HepG2 (cell line): Measurements from ENCODE around the gene LBX2. TPM values are rescaled to one million over a fixed set of nuclear protein-coding genes. Genes with fewer than 3 reads are reported as not detected.
A peak's percentile ranks its signal among the peaks of the same experiment; 100 is the strongest.

Experiments
- ATAC-seq: fragments of 200-7000 bp; cut with Tn5 transposase; 3 replicates; pipeline ENCODE4 v1.9.1; 2020; ENCODE audit warnings: mild to moderate bottlenecking, moderate library complexity
- BruUV-seq: library from RNA; stranded (reverse); fragments of 400-500 nt; replicated peaks from 2 replicates; lab custom pipeline; 2021; lab: Mats Ljungman, UMichigan
- CTCF ChIA-PET: fragments of 300-600 bp; formaldehyde crosslinking; extraction: SDS; loops from one replicate; lab custom pipeline; 2021; ENCODE audit warnings: low total read pairs, inconsistent platforms, low intra/inter-chr PET ratio; lab: Yijun Ruan, JAX
- POLR2A ChIA-PET: fragments of 350-600 bp; sonication (Branson Sonifier 250); formaldehyde crosslinking; loops from one replicate; lab custom pipeline; 2020; ENCODE audit warnings: antibody characterized with exemption, inconsistent platforms; lab: Yijun Ruan, JAX
- DNase-seq: peaks from one replicate; pipeline ENCODE4 v3.0.0-alpha.2; 2015; ENCODE audit warnings: low spot score
- FAIRE-seq: peaks from 3 replicates; lab custom pipeline; 2011; peaks lifted over from hg19 to GRCh38; lab: Jason Lieb, UNC
- H2AFZ ChIP-seq: one replicate; pipeline ENCODE4 v1.6.1; 2011; ENCODE audit warnings: low read length, inconsistent platforms
- H3K27ac ChIP-seq: fragments of 300-600 bp; 3 replicates; pipeline ENCODE4 v1.8.0; 2011; ENCODE audit warnings: mixed run types, mild to moderate bottlenecking, mixed read lengths, low read length, inconsistent platforms; ENCODE audit not compliant: insufficient read depth; ENCODE audit errors: extremely low read length
- H3K27me3 ChIP-seq, 2 experiments: fragments of 200-600 bp in 1 of 2; 2 replicates in 1 of 2; 3 replicates in 1 of 2; pipeline versions ENCODE4 v1.6.0 to v1.8.0; 2011; ENCODE audit warnings: low read length in 2 of 2, mild to moderate bottlenecking in 2 of 2, moderate library complexity in 2 of 2, inconsistent platforms in 1 of 2; ENCODE audit not compliant: insufficient read depth in 2 of 2, control insufficient read depth in 1 of 2
- H3K36me3 ChIP-seq, 2 experiments: fragments of 200-600 bp in 1 of 2; replicated peaks in 1 of 2; 2 replicates in 1 of 2; 3 replicates in 1 of 2; pipeline versions ENCODE4 v1.5.1 to v1.8.0; 2011; ENCODE audit warnings: low read length in 2 of 2, inconsistent platforms in 1 of 2; ENCODE audit not compliant: insufficient read depth in 2 of 2, control insufficient read depth in 1 of 2
- H3K4me1 ChIP-seq: 2 replicates; pipeline ENCODE4 v1.5.1; 2012; ENCODE audit warnings: low read length, inconsistent platforms; ENCODE audit not compliant: insufficient read depth
- H3K4me2 ChIP-seq: 2 replicates; pipeline ENCODE4 v1.6.0; 2011; ENCODE audit warnings: low read depth, low read length, inconsistent platforms
- H3K4me3 ChIP-seq, 3 experiments: fragments of 200-600 bp in 1 of 3; sonication (generic), shearing (Covaris generic) in 1 of 3; replicated peaks in 1 of 3; 2 replicates each; pipeline ENCODE4 v1.5.1; 2011 to 2016; ENCODE audit warnings: low read length in 3 of 3, inconsistent platforms in 2 of 3, low read depth in 2 of 3, mild to moderate bottlenecking in 2 of 3, control low read depth in 1 of 3, mixed read lengths in 1 of 3; ENCODE audit not compliant: insufficient read depth in 1 of 3
- H3K79me2 ChIP-seq: one replicate; pipeline ENCODE4 v1.6.1; 2011; ENCODE audit warnings: low read length, inconsistent platforms; ENCODE audit not compliant: insufficient read depth
- H3K9ac ChIP-seq: 2 replicates; pipeline ENCODE4 v1.6.0; 2011; ENCODE audit warnings: mild to moderate bottlenecking, low read depth, low read length, inconsistent platforms; ENCODE audit not compliant: insufficient read depth
- H3K9me3 ChIP-seq: 2 replicates; pipeline ENCODE4 v1.5.1; 2012; ENCODE audit warnings: mild to moderate bottlenecking, low read length
- H4K20me1 ChIP-seq: 2 replicates; pipeline ENCODE4 v1.6.0; 2011; ENCODE audit warnings: inconsistent platforms, mild to moderate bottlenecking, low read length, moderate library complexity; ENCODE audit not compliant: insufficient read depth
- MBD4 ChIP-seq: IDR thresholded peaks from 2 replicates; pipeline ENCODE4 v1.6.1; 2012; ENCODE audit warnings: low read length, inconsistent platforms, borderline replicate concordance
- MEF2D ChIP-seq: sonication (generic); formaldehyde crosslinking; IDR thresholded peaks from 2 replicates; pipeline ENCODE4 v1.5.1; 2020; ENCODE audit warnings: mild to moderate bottlenecking, missing genetic modification reagents
- PLRG1 ChIP-seq: fragments of 450-650 bp; conservative IDR thresholded peaks from 2 replicates; pipeline ENCODE4 v1.6.1; 2016
- SCMH1 ChIP-seq: sonication (generic); formaldehyde crosslinking; IDR thresholded peaks from 2 replicates; pipeline ENCODE4 v1.9.0; 2021; ENCODE audit warnings: missing genetic modification reagents, mild to moderate bottlenecking, borderline replicate concordance
- SIX1 ChIP-seq: sonication (generic); formaldehyde crosslinking; IDR thresholded peaks from 2 replicates; pipeline ENCODE4 v1.4.0; 2020; ENCODE audit warnings: missing genetic modification reagents, borderline replicate concordance
- TCF7 ChIP-seq: sonication (generic); IDR thresholded peaks from 2 replicates; pipeline ENCODE4 v1.6.1; 2016; ENCODE audit warnings: antibody characterized with exemption, low read depth
- THRA ChIP-seq: sonication (generic); formaldehyde crosslinking; IDR thresholded peaks from 2 replicates; pipeline ENCODE4 v1.4.0; 2020; ENCODE audit warnings: missing genetic modification reagents, borderline replicate concordance
- ZBTB34 ChIP-seq: sonication (generic); formaldehyde crosslinking; IDR thresholded peaks from 2 replicates; pipeline ENCODE4 v1.8.0; 2022; ENCODE audit warnings: mild to moderate bottlenecking, missing genetic modification reagents
- ZNF274 ChIP-seq: sonication (generic); formaldehyde crosslinking; IDR thresholded peaks from 2 replicates; pipeline ENCODE4 v1.5.1; 2020; ENCODE audit warnings: mild to moderate bottlenecking, missing genetic modification reagents
- ZNF326 ChIP-seq: sonication (generic); formaldehyde crosslinking; IDR thresholded peaks from 2 replicates; pipeline ENCODE4 v1.4.0; 2020; ENCODE audit warnings: missing genetic modification reagents, borderline replicate concordance
- ZNF33A ChIP-seq: sonication (generic); formaldehyde crosslinking; IDR thresholded peaks from 2 replicates; pipeline ENCODE4 v1.5.1; 2020; ENCODE audit warnings: missing genetic modification reagents, mild to moderate bottlenecking, moderate library complexity, borderline replicate concordance
- ZNF546 ChIP-seq: sonication (generic); formaldehyde crosslinking; conservative IDR thresholded peaks from 2 replicates; pipeline ENCODE4 v1.8.1; 2023; ENCODE audit warnings: mild to moderate bottlenecking, missing genetic modification reagents
- ZNF749 ChIP-seq: sonication (generic); formaldehyde crosslinking; IDR thresholded peaks from 2 replicates; pipeline ENCODE4 v1.8.0; 2022; ENCODE audit warnings: mild to moderate bottlenecking, missing genetic modification reagents, moderate library complexity, borderline replicate concordance
- WGBS: methylation state at CpG from one replicate; pipeline ENCODE4 v1.1.6; 2017; ENCODE audit warnings: low lambda C conversion rate; 5-methylcytosine and 5-hydroxymethylcytosine counted together
- in situ Hi-C: cut with HindIII; loops from 2 replicates; pipeline ENCODE4 v1.10.0; 2017; ENCODE audit warnings: low pct_unique_long_range_greater_than_20kb; ENCODE audit not compliant: extremely low pct_ligation_motif_present
- intact Hi-C: fragments of 100-400 bp; cut with micrococcal nuclease; formaldehyde crosslinking; loops from one replicate; pipeline ENCODE4 v1.10.0; 2022; ENCODE audit not compliant: unreplicated experiment
- polyA plus RNA-seq, 8 experiments: library from polyadenylated mRNA; depleted of rRNA in 3 of 8; stranded (reverse) in 7 of 8; unstranded in 1 of 8; fragments of >200 nt; fragmentation: Illumina TruSeq in 4 of 8; extraction: Trizol in 4 of 8; gene quantifications; 2 replicates each; pipeline versions ENCODE4 v1.2.1 to v1.2.3, GENCODE V29; 2011 to 2016; ENCODE audit warnings: low read depth in 4 of 8, missing spikeins in 1 of 8, mixed read lengths in 1 of 8; ENCODE audit not compliant: insufficient read depth in 1 of 8
- total RNA-seq, 5 experiments: library from RNA; depleted of rRNA; stranded (reverse); fragments of >200 nt; fragmentation: Illumina TruSeq; extraction: Trizol; gene quantifications; 2 replicates each; pipeline ENCODE4 v1.2.3, GENCODE V29; 2016; ENCODE audit warnings: low read depth in 1 of 5

The LBX2 gene
- total and polyA plus RNA-seq, 2 of the 13 experiments (the other 11 are each of a cell fraction or from before 2014, with no cell fraction given): 6.4 to 8.1 TPM

- ChIA-PET POLR2A (no interaction called here), CTCF (no interaction called here)
- DNase-seq (no peak), FAIRE-seq (no peak), ATAC-seq (peak; percentile 10)
- Histone ChIP-seq H3K27me3 (peaks cover 4 to 33% of the 10 kb centered on the region in 2 experiments; a peak in 3 of 5 replicates), H3K4me1 (peaks cover 17% of the 10 kb centered on the region), H4K20me1 (no peaks in the 10 kb centered on the region), H3K4me3 (no peak overlapping the region), H3K79me2 (peaks cover 5% of the 10 kb centered on the region), H3K27ac (no peak overlapping the region), H3K4me2 (no peak overlapping the region), H3K36me3 (peaks cover 7 to 12% of the 10 kb centered on the region in 2 experiments; a peak in 3 of 5 replicates), H2AFZ (no peak overlapping the region), H3K9me3 (no peaks in the 10 kb centered on the region), H3K9ac (no peak overlapping the region)
- in situ Hi-C loops (no loop called here), intact Hi-C loops (no loop called here)
- 63% methylated on average over 10 of the region's 10 CpGs for WGBS
- no TSS peak for BruUV-seq
- no peak for TF ChIP-seq ZNF33A (CRISPR knock-in tag)
- TF ChIP-seq ZNF749 (CRISPR knock-in tag): no peak
- TF ChIP-seq ZNF326 (CRISPR knock-in tag): no peak
- TF ChIP-seq SCMH1 (CRISPR knock-in tag): no peak
- TF ChIP-seq TCF7: no peak
- no peak for TF ChIP-seq SIX1 (CRISPR knock-in tag)
- no peak for TF ChIP-seq MEF2D (CRISPR knock-in tag)
- no peak for TF ChIP-seq THRA (CRISPR knock-in tag)
- no peak for TF ChIP-seq MBD4
- TF ChIP-seq ZNF546 (CRISPR knock-in tag): no peak
- no peak for TF ChIP-seq PLRG1
- no peak for TF ChIP-seq ZBTB34 (CRISPR knock-in tag)
- no peak for TF ChIP-seq ZNF274 (CRISPR knock-in tag)
Measured at GRCh38 chr2:74535440-74535965, 36.1 kb upstream of the LBX2 start.
